Measurements from ENCODE around the gene ZFP62. TPM values are rescaled to one million over a fixed set of nuclear protein-coding genes. Genes with fewer than 3 reads are reported as not detected.

Gene ZFP62
- total RNA-seq, 1 experiment from 2014 or later: 30.7 TPM

DNA sequence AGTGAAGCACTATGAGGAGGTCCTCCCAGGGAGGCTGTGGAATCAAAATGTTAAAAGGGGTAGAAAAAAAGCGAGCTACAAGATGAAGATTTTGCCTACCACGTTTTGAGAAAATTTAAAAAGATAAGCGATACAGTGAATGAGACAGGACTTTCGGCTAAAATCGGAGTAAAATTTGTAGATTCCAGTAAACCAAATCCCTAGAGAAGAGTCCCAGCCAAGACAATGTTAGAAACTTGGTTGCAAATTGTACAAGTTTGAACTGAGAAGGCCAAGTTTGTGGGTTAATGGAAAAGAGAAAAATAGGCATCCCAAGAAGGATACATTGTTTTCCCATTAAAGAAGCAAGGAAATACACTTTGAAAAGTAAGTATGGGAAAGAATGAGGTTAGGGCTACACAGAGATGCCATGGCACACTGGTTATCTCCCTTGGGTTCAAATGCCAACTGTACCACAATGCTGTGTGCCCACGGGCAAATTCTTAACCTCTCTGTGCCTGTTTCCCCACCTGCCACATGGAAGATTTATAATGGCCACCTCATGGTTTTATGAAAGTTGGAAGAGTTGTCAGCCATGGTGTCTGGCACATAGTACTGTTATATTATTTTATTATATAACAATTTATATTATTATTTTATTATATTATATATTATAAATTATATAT, 42.3 kb downstream of the ZFP62 start:
- ChIA-PET POLR2A (no interaction called here), CTCF (no interaction called here), RAD21 (ENCODE audit: low non-redundant PET in 1 of 2, low total read pairs in 2 of 2, uncharacterized antibody in 2 of 2, unreplicated experiment in 2 of 2) (no interaction called here)
- intact Hi-C loops (cut with micrococcal nuclease): no loop called here
- H4K20me1 ChIP-seq (ENCODE audit: insufficient read depth): no peaks in the 10 kb centered on the region
- H3K4me1 ChIP-seq (ENCODE audit: control insufficient read depth in 1 of 2, insufficient read depth in 2 of 2, low read length in 2 of 2): no peaks in the 10 kb centered on the region
- H3K9me2 ChIP-seq (ENCODE audit: insufficient read depth): no peaks in the 10 kb centered on the region
- BruUV-seq (replicated peaks): no TSS peak
- no peaks in the 10 kb centered on the region for H3K79me2 ChIP-seq (ENCODE audit: insufficient read depth, low read length)
- TF ChIP-seq SIN3A (IDR thresholded peaks at IDR 0.05; ENCODE audit: low read depth) (no peak), EZH2 (IDR thresholded peaks at IDR 0.05) (no peak), FOSL1 (IDR thresholded peaks at IDR 0.05; ENCODE audit: low read depth) (no peak), CBX3 (IDR thresholded peaks at IDR 0.05; ENCODE audit: low read depth) (no peak)
- H3K9ac ChIP-seq (ENCODE audit: low read length): no peak overlapping the region
- no peaks in the 10 kb centered on the region for H3K36me3 ChIP-seq (ENCODE audit: control insufficient read depth in 1 of 2, insufficient read depth in 2 of 2, low read length in 2 of 2)
- no peak overlapping the region for H3K4me2 ChIP-seq (ENCODE audit: low read length)
- no peak overlapping the region for H3K4me3 ChIP-seq (replicated peaks in 1 of 2; ENCODE audit: low read depth in 1 of 2, low read length in 2 of 2)
- H2AFZ ChIP-seq (ENCODE audit: low read depth, low read length, poor library complexity, severe bottlenecking): no peak overlapping the region
- no peaks in the 10 kb centered on the region for H3K9me3 ChIP-seq (ENCODE audit: control insufficient read depth in 1 of 2, insufficient read depth in 1 of 2, low read depth in 1 of 2, low read length in 2 of 2)
- no peak for ATAC-seq
- DNase-seq (ENCODE audit: low read depth, low spot score): no peak
- no peak overlapping the region for H3K27ac ChIP-seq (ENCODE audit: low read depth, low read length)
- H3K27me3 ChIP-seq (ENCODE audit: insufficient read depth, low read length): no peaks in the 10 kb centered on the region

DNA sequence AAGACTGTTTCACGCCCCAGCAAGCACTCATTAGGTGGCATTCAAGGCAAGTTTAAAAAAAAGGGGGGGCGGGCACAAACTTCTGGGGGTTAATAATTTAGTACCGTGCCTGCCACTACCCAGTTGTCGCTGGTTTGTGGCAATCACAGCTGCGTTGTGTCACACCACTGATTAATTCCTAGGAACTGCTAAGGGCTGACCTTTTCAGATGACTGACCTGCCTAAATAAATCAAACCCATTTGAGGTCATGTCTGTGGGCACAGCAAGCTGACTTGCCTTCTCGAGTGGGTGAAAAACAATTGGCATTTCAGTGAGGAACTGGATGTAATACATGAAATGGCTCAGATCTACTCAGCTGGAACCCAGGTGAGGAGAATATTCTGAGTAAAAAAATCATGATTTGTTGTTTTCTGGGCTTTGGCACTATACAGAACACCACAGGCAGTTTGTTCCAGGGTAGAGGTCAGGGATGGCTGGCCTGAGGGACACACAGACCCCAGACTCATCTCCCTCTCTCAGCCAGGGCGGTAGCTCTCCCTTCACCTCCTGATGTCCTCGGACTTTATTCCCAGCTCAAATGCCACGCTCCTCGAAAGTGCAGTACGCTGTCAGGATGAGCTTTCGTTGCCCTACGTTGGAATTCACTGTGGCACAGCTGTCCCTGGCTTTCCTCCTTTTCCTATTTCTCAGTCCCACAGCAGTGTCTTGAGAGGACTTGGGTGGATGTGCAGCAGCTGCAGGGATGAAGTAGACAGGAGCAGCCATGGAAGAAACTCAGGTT, 43.0 kb downstream of the ZFP62 start:
- no peak overlapping the region for H2AFZ ChIP-seq (ENCODE audit: low read depth, low read length, poor library complexity, severe bottlenecking)
- H3K4me3 ChIP-seq (replicated peaks in 1 of 2; ENCODE audit: low read depth in 1 of 2, low read length in 2 of 2): no peak overlapping the region
- TF ChIP-seq EZH2phosphoT487 (IDR thresholded peaks at IDR 0.05; ENCODE audit: borderline replicate concordance): no peak
- no peak for TF ChIP-seq CBX3 (IDR thresholded peaks at IDR 0.05; ENCODE audit: low read depth)
- no peak for TF ChIP-seq ZFX (IDR thresholded peaks at IDR 0.05)
- TF ChIP-seq POLR2A (IDR thresholded peaks at IDR 0.05; ENCODE audit: borderline replicate concordance, extremely low read depth, insufficient read depth, insufficient read length): no peak
- H3K27ac ChIP-seq (ENCODE audit: low read depth, low read length): no peak overlapping the region
- no peaks in the 10 kb centered on the region for H3K36me3 ChIP-seq (ENCODE audit: control insufficient read depth in 1 of 2, insufficient read depth in 2 of 2, low read length in 2 of 2)
- no peaks in the 10 kb centered on the region for H3K9me2 ChIP-seq (ENCODE audit: insufficient read depth)
- no peaks in the 10 kb centered on the region for H3K27me3 ChIP-seq (ENCODE audit: insufficient read depth, low read length)
- RAD21 ChIA-PET (ENCODE audit: low non-redundant PET in 1 of 2, low total read pairs in 2 of 2, uncharacterized antibody in 2 of 2, unreplicated experiment in 2 of 2): no interaction called here
- POLR2A ChIA-PET: no interaction called here
- DNase-seq (ENCODE audit: low read depth, low spot score) (no peak), ATAC-seq (no peak)
- H4K20me1 ChIP-seq (ENCODE audit: insufficient read depth): no peaks in the 10 kb centered on the region
- no TSS peak for BruUV-seq (replicated peaks)
- H3K9me3 ChIP-seq (ENCODE audit: control insufficient read depth in 1 of 2, insufficient read depth in 1 of 2, low read depth in 1 of 2, low read length in 2 of 2): no peaks in the 10 kb centered on the region
- H3K4me1 ChIP-seq (ENCODE audit: control insufficient read depth in 1 of 2, insufficient read depth in 2 of 2, low read length in 2 of 2): no peaks in the 10 kb centered on the region
- no peaks in the 10 kb centered on the region for H3K79me2 ChIP-seq (ENCODE audit: insufficient read depth, low read length)
- no peak overlapping the region for H3K9ac ChIP-seq (ENCODE audit: low read length)
- no peak overlapping the region for H3K4me2 ChIP-seq (ENCODE audit: low read length)
- intact Hi-C loops (cut with micrococcal nuclease): no loop called here
- CTCF ChIA-PET: no interaction called here
